ENCODE results near the gene ENOPH1. TPM values are rescaled to one million over a fixed set of nuclear protein-coding genes. Genes with fewer than 3 reads are reported as not detected.
A peak's percentile ranks its signal among the peaks of the same experiment; 100 is the strongest.
"Not testable (repeated sequence)": the region's sequence is repeated elsewhere in the genome, so short reads cannot be mapped to it uniquely, and the experiment has no call there.

ENOPH1 gene
- total RNA-seq, result 10 to 100 TPM; 35.4 to 36.1 TPM

GRCh38 chr4:82430193-82430963, at the start of gene ENOPH1, which contains the start of gene HNRNPDL:
TSS of gene ENOPH1 (plus strand) at chr4:82430590. CDS start at chr4:82430830, 240 bp downstream.
TSS of gene HNRNPDL (minus strand) at chr4:82430462. CDS start at chr4:82429690, 772 bp downstream.
- Mint-ChIP-seq H3K4me1 (peaks cover 63% of the 10 kb centered on the region), H3K27ac (peak within 1 kb of the TSS; percentile 95), H3K36me3 (ENCODE audit: low read depth) (peaks cover 63% of the 10 kb centered on the region), H3K4me3 (peak within 1 kb of the TSS; percentile 98), H3K9me3 (no peaks in the 10 kb centered on the region), H3K27me3 (no peaks in the 10 kb centered on the region)
- peak; percentile 97 for DNase-seq
- ChIA-PET CTCF (interaction anchor here (0.9 to 3.2 kb wide), 8 partner anchors 11 to 469 kb away, joined by 3 to 39 read pairs (median 8); partner anchors contain the start of genes HNRNPD and THAP9), POLR2A (interaction anchor here (1.1 to 6.9 kb wide), 16 partner anchors 11 to 854 kb away, joined by 3 to 313 read pairs (median 12); partner anchors contain the start of genes COQ2, HNRNPD and LIN54)

- ChIA-PET POLR2A (interaction anchor here (0.8 to 12.4 kb wide), 4 partner anchors 9 to 49 kb away, joined by 3 to 313 read pairs (median 4); partner anchors contain the start of genes ENOPH1 and HNRNPDL), CTCF (interaction anchor here (1.6 kb wide), 1 partner anchor 14 kb away, joined by 5 read pairs; no protein-coding TSS in a partner anchor)
- no peak for DNase-seq
- Mint-ChIP-seq H3K9me3 (peaks cover under 1% of the 10 kb centered on the region), H3K27ac (no peak overlapping the region), H3K4me3 (no peak overlapping the region), H3K4me1 (peaks cover 14% of the 10 kb centered on the region), H3K36me3 (ENCODE audit: low read depth) (peaks cover 36% of the 10 kb centered on the region), H3K27me3 (peaks cover 3% of the 10 kb centered on the region)
Measured at GRCh38 chr4:82380831-82381230, 49.6 kb upstream of the ENOPH1 start.

- peaks cover 32% of the 10 kb centered on the region for H3K36me3 Mint-ChIP-seq (ENCODE audit: low read depth)
- peaks cover 4% of the 10 kb centered on the region for H3K27me3 Mint-ChIP-seq
- POLR2A ChIA-PET, result interaction anchor here (0.8 to 1.4 kb wide), 2 partner anchors 10 to 16 kb away, joined by 3 to 5 read pairs; no protein-coding TSS in a partner anchor
- H3K27ac Mint-ChIP-seq, result no peak overlapping the region
- H3K4me1 Mint-ChIP-seq, result peaks cover 10% of the 10 kb centered on the region
- peaks cover 2% of the 10 kb centered on the region for H3K9me3 Mint-ChIP-seq
- DNase-seq, result no peak
- CTCF ChIA-PET, result interaction anchor here (1.6 kb wide), 1 partner anchor 14 kb away, joined by 5 read pairs; no protein-coding TSS in a partner anchor
- H3K4me3 Mint-ChIP-seq, result no peak overlapping the region
Measured at GRCh38 chr4:82381235-82381634, 49.2 kb upstream of the ENOPH1 start.

GRCh38 chr4:82381661-82382296, 48.6 kb upstream of the ENOPH1 start:
- H3K36me3 Mint-ChIP-seq (ENCODE audit: low read depth), result peaks cover 28% of the 10 kb centered on the region
- no peak overlapping the region for H3K27ac Mint-ChIP-seq
- CTCF ChIA-PET, result interaction anchor here (1.6 kb wide), 1 partner anchor 13 kb away, joined by 5 read pairs; no protein-coding TSS in a partner anchor
- no peak overlapping the region for H3K4me3 Mint-ChIP-seq
- H3K9me3 Mint-ChIP-seq, result peaks cover 2% of the 10 kb centered on the region
- H3K4me1 Mint-ChIP-seq, result peaks cover 6% of the 10 kb centered on the region
- no peak for DNase-seq
- POLR2A ChIA-PET, result interaction anchor here (0.8 to 1.4 kb wide), 2 partner anchors 10 to 16 kb away, joined by 3 to 5 read pairs; no protein-coding TSS in a partner anchor
- peaks cover 4% of the 10 kb centered on the region for H3K27me3 Mint-ChIP-seq

- POLR2A ChIA-PET, result interaction anchor here (0.9 to 2.0 kb wide), 3 partner anchors 10 to 40 kb away, joined by 3 to 6 read pairs (median 3); no protein-coding TSS in a partner anchor
- H3K36me3 Mint-ChIP-seq (ENCODE audit: low read depth), result peaks cover 23% of the 10 kb centered on the region
Measured at GRCh38 chr4:82382751-82383150, 47.6 kb upstream of the ENOPH1 start.

GRCh38 chr4:82386312-82386711, 44.1 kb upstream of the ENOPH1 start:
- CTCF ChIA-PET, result interaction anchor here (1.0 kb wide), 1 partner anchor 24 kb away, joined by 3 read pairs; no protein-coding TSS in a partner anchor
- not testable (repeated sequence) for H3K4me3 Mint-ChIP-seq; H3K36me3 Mint-ChIP-seq (ENCODE audit: low read depth); H3K27ac Mint-ChIP-seq; DNase-seq; H3K9me3 Mint-ChIP-seq; H3K27me3 Mint-ChIP-seq; H3K4me1 Mint-ChIP-seq
- POLR2A ChIA-PET, result interaction anchor here (1.2 kb wide), 2 partner anchors 11 to 37 kb away, joined by 4 to 5 read pairs; no protein-coding TSS in a partner anchor

More at GRCh38 chr4:82382751-82383150, 47.6 kb upstream of the ENOPH1 start:
- Mint-ChIP-seq H3K27ac (no peak overlapping the region), H3K4me1 (peaks cover 2% of the 10 kb centered on the region), H3K9me3 (peaks cover 2% of the 10 kb centered on the region), H3K4me3 (no peak overlapping the region), H3K27me3 (peaks cover 4% of the 10 kb centered on the region)
- no peak for DNase-seq
- CTCF ChIA-PET, result no interaction called here

GRCh38 chr4:82388405-82388804, 42.0 kb upstream of the ENOPH1 start:
- H3K4me3 Mint-ChIP-seq, result no peak overlapping the region
- ChIA-PET POLR2A (no interaction called here), CTCF (no interaction called here)
- H3K27me3 Mint-ChIP-seq, result peaks cover 4% of the 10 kb centered on the region
- peaks cover 5% of the 10 kb centered on the region for H3K36me3 Mint-ChIP-seq (ENCODE audit: low read depth)
- H3K27ac Mint-ChIP-seq, result no peak overlapping the region
- DNase-seq, result no peak
- H3K9me3 Mint-ChIP-seq, result peaks cover 2% of the 10 kb centered on the region
- H3K4me1 Mint-ChIP-seq, result no peaks in the 10 kb centered on the region

GRCh38 chr4:82390061-82390460, 40.3 kb upstream of the ENOPH1 start:
- not testable (repeated sequence) for H3K36me3 Mint-ChIP-seq (ENCODE audit: low read depth); DNase-seq
- POLR2A ChIA-PET, result interaction anchor here (0.7 to 0.8 kb wide), 2 partner anchors 10 to 16 kb away, joined by 3 read pairs; partner anchors contain the start of gene HNRNPD

GRCh38 chr4:82394896-82395295, 35.5 kb upstream of the ENOPH1 start:
- no peak overlapping the region for H3K4me3 Mint-ChIP-seq
- H3K4me1 Mint-ChIP-seq, result no peaks in the 10 kb centered on the region
- no peak for DNase-seq
- no peak overlapping the region for H3K27ac Mint-ChIP-seq
- peaks cover 3% of the 10 kb centered on the region for H3K27me3 Mint-ChIP-seq
- no peaks in the 10 kb centered on the region for H3K36me3 Mint-ChIP-seq (ENCODE audit: low read depth)
- ChIA-PET POLR2A (interaction anchor here (1.1 kb wide), 1 partner anchor 35 kb away, joined by 3 read pairs; no protein-coding TSS in a partner anchor), CTCF (interaction anchor here (0.6 to 2.4 kb wide), 2 partner anchors 14 to 35 kb away, joined by 3 to 5 read pairs; no protein-coding TSS in a partner anchor)
- no peaks in the 10 kb centered on the region for H3K9me3 Mint-ChIP-seq

More at GRCh38 chr4:82390061-82390460, 40.3 kb upstream of the ENOPH1 start:
- H3K9me3 Mint-ChIP-seq, H3K4me1 Mint-ChIP-seq, H3K4me3 Mint-ChIP-seq, H3K27me3 Mint-ChIP-seq, H3K27ac Mint-ChIP-seq: not testable (repeated sequence)
- CTCF ChIA-PET, result interaction anchor here (1.2 kb wide), 1 partner anchor 28 kb away, joined by 3 read pairs; no protein-coding TSS in a partner anchor

GRCh38 chr4:82397527-82397926, 32.9 kb upstream of the ENOPH1 start:
- no peak overlapping the region for H3K4me3 Mint-ChIP-seq
- ChIA-PET POLR2A (interaction anchor here (1.3 to 1.8 kb wide), 2 partner anchors 12 to 23 kb away, joined by 3 to 5 read pairs; partner anchors contain the start of gene HNRNPD), CTCF (interaction anchor here (0.6 to 0.7 kb wide), 4 partner anchors 11 to 1046 kb away, joined by 3 read pairs; no protein-coding TSS in a partner anchor)
- DNase-seq, result no peak
- H3K4me1 Mint-ChIP-seq, result no peaks in the 10 kb centered on the region
- H3K36me3 Mint-ChIP-seq (ENCODE audit: low read depth), result no peaks in the 10 kb centered on the region
- no peaks in the 10 kb centered on the region for H3K9me3 Mint-ChIP-seq
- H3K27me3 Mint-ChIP-seq, result peaks cover 8% of the 10 kb centered on the region
- no peak overlapping the region for H3K27ac Mint-ChIP-seq

GRCh38 chr4:82398263-82398662, 32.1 kb upstream of the ENOPH1 start:
- no peak overlapping the region for H3K4me3 Mint-ChIP-seq
- DNase-seq, result no peak
- no peaks in the 10 kb centered on the region for H3K9me3 Mint-ChIP-seq
- H3K27ac Mint-ChIP-seq, result no peak overlapping the region
- no peaks in the 10 kb centered on the region for H3K36me3 Mint-ChIP-seq (ENCODE audit: low read depth)
- POLR2A ChIA-PET, result interaction anchor here (1.8 kb wide), 1 partner anchor 13 kb away, joined by 5 read pairs; no protein-coding TSS in a partner anchor
- no peaks in the 10 kb centered on the region for H3K4me1 Mint-ChIP-seq
- H3K27me3 Mint-ChIP-seq, result peaks cover 8% of the 10 kb centered on the region
- CTCF ChIA-PET, result interaction anchor here (0.6 kb wide), 1 partner anchor 11 kb away, joined by 3 read pairs; no protein-coding TSS in a partner anchor

- CTCF ChIA-PET, result no interaction called here
- Mint-ChIP-seq H3K4me1 (no peaks in the 10 kb centered on the region), H3K9me3 (no peaks in the 10 kb centered on the region), H3K27me3 (peaks cover 8% of the 10 kb centered on the region), H3K27ac (no peak overlapping the region), H3K36me3 (ENCODE audit: low read depth) (no peaks in the 10 kb centered on the region), H3K4me3 (no peak overlapping the region)
- POLR2A ChIA-PET, result no interaction called here
- DNase-seq, result no peak
Measured at GRCh38 chr4:82401600-82401999, 28.8 kb upstream of the ENOPH1 start.
